ENCODE data around the gene EZH2. TPM values are rescaled to one million over a fixed set of nuclear protein-coding genes. Genes with fewer than 3 reads are reported as not detected.

Gene EZH2
- total RNA-seq, 8 experiments from 2014 or later = 2.1 to 61.4 (median 17.1) TPM

GRCh38 chr7:148790131-148790726, 93.9 kb downstream of the EZH2 start:
- H3K27ac ChIP-seq = no peak overlapping the region
- H3K4me3 ChIP-seq = no peak overlapping the region
- no peaks in the 10 kb centered on the region for H3K4me1 ChIP-seq (replicated peaks in 1 of 2)
- in situ Hi-C loops (cut with MboI; ENCODE audit: low pct_unique_long_range_greater_than_20kb in 2 of 9, low sequenced_read_pairs in 9 of 9, unreplicated experiment in 9 of 9) = no loop called here
- 92 to 100% (median 100%) methylated on average over 1 to 8 of the region's 8 CpGs for WGBS, 10 experiments
- no peak for ATAC-seq (replicated peaks in 6 of 8)

GRCh38 chr7:148789220-148789619, 94.9 kb downstream of the EZH2 start:
- in situ Hi-C loops (cut with MboI; ENCODE audit: low pct_unique_long_range_greater_than_20kb in 2 of 9, low sequenced_read_pairs in 9 of 9, unreplicated experiment in 9 of 9) = no loop called here
- peak in 1 of 8 experiments; percentile 65 for ATAC-seq (replicated peaks in 6 of 8)
- no peak overlapping the region for H3K27ac ChIP-seq
- no peaks in the 10 kb centered on the region for H3K4me1 ChIP-seq (replicated peaks in 1 of 2)
- H3K4me3 ChIP-seq = no peak overlapping the region
- 80 to 97% (median 87%) methylated on average over 1 to 7 of the region's 7 CpGs for WGBS, 10 experiments

GRCh38 chr7:148787571-148788295, 96.4 kb downstream of the EZH2 start:
- Histone ChIP-seq H3K4me1 (replicated peaks in 1 of 2) (no peaks in the 10 kb centered on the region), H3K27ac (no peak overlapping the region), H3K4me3 (no peak overlapping the region)
- no peak for ATAC-seq (replicated peaks in 6 of 8)
- WGBS, 10 experiments = 55 to 100% (median 96%) methylated on average over 1 to 8 of the region's 14 CpGs; no CpG with 5 or more reads in 2 of the 10 experiments
- in situ Hi-C loops (cut with MboI; ENCODE audit: low pct_unique_long_range_greater_than_20kb in 2 of 9, low sequenced_read_pairs in 9 of 9, unreplicated experiment in 9 of 9) = no loop called here

GRCh38 chr7:148783801-148784527, 100.1 kb downstream of the EZH2 start:
- no peaks in the 10 kb centered on the region for H3K4me1 ChIP-seq (replicated peaks in 1 of 2)
- WGBS, 10 experiments = 85 to 100% (median 94%) methylated on average over 3 to 15 of the region's 15 CpGs; no CpG with 5 or more reads in 1 of the 10 experiments
- no peak overlapping the region for H3K27ac ChIP-seq
- ATAC-seq (replicated peaks in 6 of 8) = no peak
- in situ Hi-C loops (cut with MboI; ENCODE audit: low pct_unique_long_range_greater_than_20kb in 2 of 9, low sequenced_read_pairs in 9 of 9, unreplicated experiment in 9 of 9) = no loop called here
- H3K4me3 ChIP-seq = no peak overlapping the region

- Histone ChIP-seq H3K4me3 (peak overlapping the region in 2 of 5 donors; percentile 24 to 30), H3K27ac (no peak overlapping the region), H3K4me1 (replicated peaks in 1 of 2) (no peaks in the 10 kb centered on the region)
- ATAC-seq (replicated peaks in 6 of 8) = peak in 3 of 8 experiments; percentile 26 to 95 (median 93)
- in situ Hi-C loops (cut with MboI; ENCODE audit: low pct_unique_long_range_greater_than_20kb in 2 of 9, low sequenced_read_pairs in 9 of 9, unreplicated experiment in 9 of 9) = no loop called here
- WGBS, 10 experiments = 60 to 100% (median 83%) methylated on average over 1 to 22 of the region's 44 CpGs; no CpG with 5 or more reads in 2 of the 10 experiments
Observed at GRCh38 chr7:148782757-148783456, 101.2 kb downstream of the EZH2 start.

- 86 to 100% (median 100%) methylated on average over 1 of the region's 1 CpG; no CpG with 5 or more reads in 6 of the 10 experiments for WGBS, 10 experiments
- no peak overlapping the region for H3K27ac ChIP-seq
- H3K4me1 ChIP-seq (replicated peaks in 1 of 2) = peaks cover 0 to 12% of the 10 kb centered on the region in 2 donors
- in situ Hi-C loops (cut with MboI; ENCODE audit: low pct_unique_long_range_greater_than_20kb in 2 of 9, low sequenced_read_pairs in 9 of 9, unreplicated experiment in 9 of 9) = no loop called here
- ATAC-seq (replicated peaks in 6 of 8) = no peak
- no peak overlapping the region for H3K4me3 ChIP-seq
Observed at GRCh38 chr7:148774471-148774870, 109.6 kb downstream of the EZH2 start.

GRCh38 chr7:148773334-148773733, 110.8 kb downstream of the EZH2 start:
- ATAC-seq (replicated peaks in 6 of 8) = no peak
- H3K27ac ChIP-seq = peak overlapping the region in 1 of 2 donors; percentile 21

GRCh38 chr7:148772297-148773089, 111.6 kb downstream of the EZH2 start:
- peak overlapping the region in 1 of 2 donors; percentile 62 for H3K27ac ChIP-seq
- H3K4me3 ChIP-seq = no peak overlapping the region
- WGBS, 10 experiments = 13 to 100% (median 63%) methylated on average over 1 to 5 of the region's 8 CpGs
- peaks cover 0 to 12% of the 10 kb centered on the region in 2 donors for H3K4me1 ChIP-seq (replicated peaks in 1 of 2)
- peak in 7 of 8 experiments; percentile 98 to 99 (median 99) for ATAC-seq (replicated peaks in 6 of 8)
- in situ Hi-C loops (cut with MboI; ENCODE audit: low pct_unique_long_range_greater_than_20kb in 2 of 9, low sequenced_read_pairs in 9 of 9, unreplicated experiment in 9 of 9) = no loop called here

More at GRCh38 chr7:148773334-148773733, 110.8 kb downstream of the EZH2 start:
- peaks cover 0 to 12% of the 10 kb centered on the region in 2 donors for H3K4me1 ChIP-seq (replicated peaks in 1 of 2)
- H3K4me3 ChIP-seq = no peak overlapping the region
- in situ Hi-C loops (cut with MboI; ENCODE audit: low pct_unique_long_range_greater_than_20kb in 2 of 9, low sequenced_read_pairs in 9 of 9, unreplicated experiment in 9 of 9) = no loop called here
- 32 to 92% (median 75%) methylated on average over 1 to 9 of the region's 10 CpGs; no CpG with 5 or more reads in 2 of the 10 experiments for WGBS, 10 experiments

- 79 to 93% (median 88%) methylated on average over 2 to 6 of the region's 6 CpGs; no CpG with 5 or more reads in 1 of the 10 experiments for whole genome bisulfite sequencing, 10 experiments
- peaks cover 0 to 12% of the 10 kb centered on the region in 2 donors for H3K4me1 ChIP-seq (replicated peaks in 1 of 2)
- no peak for ATAC-seq (replicated peaks in 6 of 8)
- no peak overlapping the region for H3K27ac ChIP-seq
- in situ Hi-C loops (cut with MboI; ENCODE audit: low pct_unique_long_range_greater_than_20kb in 2 of 9, low sequenced_read_pairs in 9 of 9, unreplicated experiment in 9 of 9) = no loop called here
- H3K4me3 ChIP-seq = no peak overlapping the region
Observed at GRCh38 chr7:148770004-148770403, 114.1 kb downstream of the EZH2 start.

GRCh38 chr7:148763622-148764021, 120.5 kb downstream of the EZH2 start:
- Histone ChIP-seq H3K4me3 (no peak overlapping the region), H3K4me1 (replicated peaks in 1 of 2) (no peaks in the 10 kb centered on the region), H3K27ac (no peak overlapping the region)
- in situ Hi-C loops (cut with MboI; ENCODE audit: low pct_unique_long_range_greater_than_20kb in 2 of 9, low sequenced_read_pairs in 9 of 9, unreplicated experiment in 9 of 9) = no loop called here
- ATAC-seq (replicated peaks in 6 of 8) = no peak

- Histone ChIP-seq H3K4me1 (replicated peaks in 1 of 2) (no peaks in the 10 kb centered on the region), H3K27ac (no peak overlapping the region), H3K4me3 (no peak overlapping the region)
- WGBS, 10 experiments = 83 to 100% (median 95%) methylated on average over 1 to 7 of the region's 12 CpGs; no CpG with 5 or more reads in 1 of the 10 experiments
- in situ Hi-C loops (cut with MboI; ENCODE audit: low pct_unique_long_range_greater_than_20kb in 2 of 9, low sequenced_read_pairs in 9 of 9, unreplicated experiment in 9 of 9) = no loop called here
- no peak for ATAC-seq (replicated peaks in 6 of 8)
Observed at GRCh38 chr7:148761499-148762278, 122.4 kb downstream of the EZH2 start.
